T-helper 2 cell treated with Interferon-gamma antibody and Interleukin-4, amounts not matched to agents 5 μg/mL and 100 μg/mL, for 36 hours (primary cell): ENCODE data around the gene MYBBP1A.
A peak's percentile ranks its signal among the peaks of the same experiment; 100 is the strongest.

ENCODE experiments used
- DNase-seq: peaks from one replicate; pipeline ENCODE4 v3.0.0; 2021; ENCODE audit warnings: low spot score
- H3K27ac Mint-ChIP-seq: one replicate; pipeline ENCODE4 v1.8.0; 2021; ENCODE audit warnings: mild to moderate bottlenecking, mixed read lengths
- H3K27me3 Mint-ChIP-seq: one replicate; pipeline ENCODE4 v1.8.0; 2021; ENCODE audit warnings: low read depth, mixed read lengths
- H3K36me3 Mint-ChIP-seq: one replicate; pipeline ENCODE4 v1.8.0; 2021; ENCODE audit warnings: low read depth, mixed read lengths
- H3K4me1 Mint-ChIP-seq: one replicate; pipeline ENCODE4 v1.8.0; 2021; ENCODE audit warnings: low read depth, mixed read lengths
- H3K4me3 Mint-ChIP-seq: one replicate; pipeline ENCODE4 v1.8.0; 2022; ENCODE audit warnings: mild to moderate bottlenecking, moderate library complexity, mixed read lengths
- H3K9me3 Mint-ChIP-seq: one replicate; pipeline ENCODE4 v1.8.0; 2021; ENCODE audit warnings: mixed read lengths

Gene MYBBP1A

GRCh38 chr17:4555873-4556759 is 932 bp upstream of the MYBBP1A start:
- peak overlapping the region; percentile 93 for H3K27ac Mint-ChIP-seq
- no peaks in the 10 kb centered on the region for H3K9me3 Mint-ChIP-seq
- H3K4me1 Mint-ChIP-seq: peaks cover 21% of the 10 kb centered on the region
- peak overlapping the region; percentile 92 for H3K4me3 Mint-ChIP-seq
- H3K36me3 Mint-ChIP-seq: peaks cover 28% of the 10 kb centered on the region
- DNase-seq: no peak
- H3K27me3 Mint-ChIP-seq: no peaks in the 10 kb centered on the region

GRCh38 chr17:4554441-4554996 is 665 bp downstream of the MYBBP1A start:
- Mint-ChIP-seq H3K4me1 (peaks cover 20% of the 10 kb centered on the region), H3K4me3 (peak overlapping the region; percentile 92)

GRCh38 chr17:4553669-4554068 is 1.5 kb downstream of the MYBBP1A start:
- Mint-ChIP-seq H3K9me3 (no peaks in the 10 kb centered on the region), H3K4me1 (peaks cover 20% of the 10 kb centered on the region), H3K27me3 (no peaks in the 10 kb centered on the region), H3K36me3 (peaks cover 35% of the 10 kb centered on the region), H3K27ac (no peak overlapping the region), H3K4me3 (peak overlapping the region; percentile 92)
- no peak for DNase-seq

More at GRCh38 chr17:4554441-4554996, 665 bp downstream of the MYBBP1A start:
- H3K27me3 Mint-ChIP-seq: no peaks in the 10 kb centered on the region
- no peaks in the 10 kb centered on the region for H3K9me3 Mint-ChIP-seq
- H3K36me3 Mint-ChIP-seq: peaks cover 35% of the 10 kb centered on the region
- DNase-seq: no peak
- H3K27ac Mint-ChIP-seq: peak overlapping the region; percentile 93

GRCh38 chr17:4551796-4552525 is 3.2 kb downstream of the MYBBP1A start:
- Mint-ChIP-seq H3K27ac (no peak overlapping the region), H3K27me3 (no peaks in the 10 kb centered on the region), H3K4me1 (peaks cover 20% of the 10 kb centered on the region), H3K9me3 (no peaks in the 10 kb centered on the region), H3K4me3 (no peak overlapping the region), H3K36me3 (peaks cover 38% of the 10 kb centered on the region)
- no peak for DNase-seq

- peaks cover 41% of the 10 kb centered on the region for H3K36me3 Mint-ChIP-seq
- no peaks in the 10 kb centered on the region for H3K9me3 Mint-ChIP-seq
- no peak for DNase-seq
- peaks cover 18% of the 10 kb centered on the region for H3K4me1 Mint-ChIP-seq
- H3K27ac Mint-ChIP-seq: no peak overlapping the region
- H3K4me3 Mint-ChIP-seq: no peak overlapping the region
- no peaks in the 10 kb centered on the region for H3K27me3 Mint-ChIP-seq
These were observed 4.0 kb downstream of the MYBBP1A start for GRCh38 chr17:4551141-4551540.

- no peaks in the 10 kb centered on the region for H3K27me3 Mint-ChIP-seq
- peaks cover 12% of the 10 kb centered on the region for H3K4me1 Mint-ChIP-seq
- peaks cover 41% of the 10 kb centered on the region for H3K36me3 Mint-ChIP-seq
- no peak overlapping the region for H3K27ac Mint-ChIP-seq
- H3K9me3 Mint-ChIP-seq: no peaks in the 10 kb centered on the region
- DNase-seq: no peak
- H3K4me3 Mint-ChIP-seq: no peak overlapping the region
These were observed 4.6 kb downstream of the MYBBP1A start for GRCh38 chr17:4550534-4551039.

GRCh38 chr17:4549781-4550533 is 5.2 kb downstream of the MYBBP1A start:
- peaks cover 10% of the 10 kb centered on the region for H3K4me1 Mint-ChIP-seq
- peaks cover 39% of the 10 kb centered on the region for H3K36me3 Mint-ChIP-seq
- no peaks in the 10 kb centered on the region for H3K9me3 Mint-ChIP-seq

GRCh38 chr17:4548721-4549531 is 6.3 kb downstream of the MYBBP1A start:
- no peak overlapping the region for H3K4me3 Mint-ChIP-seq
- H3K9me3 Mint-ChIP-seq: no peaks in the 10 kb centered on the region
- no peak for DNase-seq
- no peaks in the 10 kb centered on the region for H3K27me3 Mint-ChIP-seq
- H3K36me3 Mint-ChIP-seq: peaks cover 31% of the 10 kb centered on the region
- peaks cover 3% of the 10 kb centered on the region for H3K4me1 Mint-ChIP-seq
- H3K27ac Mint-ChIP-seq: no peak overlapping the region

More at GRCh38 chr17:4549781-4550533, 5.2 kb downstream of the MYBBP1A start:
- no peak overlapping the region for H3K27ac Mint-ChIP-seq
- DNase-seq: no peak
- H3K27me3 Mint-ChIP-seq: no peaks in the 10 kb centered on the region
- H3K4me3 Mint-ChIP-seq: no peak overlapping the region

- no peaks in the 10 kb centered on the region for H3K27me3 Mint-ChIP-seq
- H3K36me3 Mint-ChIP-seq: peaks cover 27% of the 10 kb centered on the region
- H3K4me1 Mint-ChIP-seq: no peaks in the 10 kb centered on the region
- no peaks in the 10 kb centered on the region for H3K9me3 Mint-ChIP-seq
- no peak overlapping the region for H3K4me3 Mint-ChIP-seq
- no peak for DNase-seq
- H3K27ac Mint-ChIP-seq: no peak overlapping the region
These were observed 7.1 kb downstream of the MYBBP1A start for GRCh38 chr17:4548061-4548461.

GRCh38 chr17:4547118-4547906 is 7.9 kb downstream of the MYBBP1A start:
- H3K4me3 Mint-ChIP-seq: no peak overlapping the region
- no peaks in the 10 kb centered on the region for H3K4me1 Mint-ChIP-seq
- no peak overlapping the region for H3K27ac Mint-ChIP-seq
- H3K36me3 Mint-ChIP-seq: peaks cover 28% of the 10 kb centered on the region
- no peak for DNase-seq
- H3K27me3 Mint-ChIP-seq: no peaks in the 10 kb centered on the region
- no peaks in the 10 kb centered on the region for H3K9me3 Mint-ChIP-seq

GRCh38 chr17:4545217-4545951 is 9.8 kb downstream of the MYBBP1A start:
- H3K27me3 Mint-ChIP-seq: no peaks in the 10 kb centered on the region
- peaks cover 18% of the 10 kb centered on the region for H3K36me3 Mint-ChIP-seq

GRCh38 chr17:4544951-4545216 is 10.3 kb downstream of the MYBBP1A start:
- no peaks in the 10 kb centered on the region for H3K27me3 Mint-ChIP-seq
- peaks cover 15% of the 10 kb centered on the region for H3K36me3 Mint-ChIP-seq
- H3K27ac Mint-ChIP-seq: no peak overlapping the region
- no peak overlapping the region for H3K4me3 Mint-ChIP-seq
- H3K9me3 Mint-ChIP-seq: no peaks in the 10 kb centered on the region
- no peak for DNase-seq
- H3K4me1 Mint-ChIP-seq: no peaks in the 10 kb centered on the region

More at GRCh38 chr17:4545217-4545951, 9.8 kb downstream of the MYBBP1A start:
- DNase-seq: no peak
- no peaks in the 10 kb centered on the region for H3K9me3 Mint-ChIP-seq
- no peak overlapping the region for H3K27ac Mint-ChIP-seq
- H3K4me3 Mint-ChIP-seq: no peak overlapping the region
- no peaks in the 10 kb centered on the region for H3K4me1 Mint-ChIP-seq
